GM18867 (cell line): ENCODE results near the gene FBXL7.

ENCODE experiments used
- ATAC-seq: cut with Tn5 transposase; IDR thresholded peaks from one replicate; pipeline ENCODE4 v1.9.1; 2021; ENCODE audit warnings: mild to moderate bottlenecking, moderate library complexity; ENCODE audit not compliant: unreplicated experiment

Gene FBXL7

GRCh38 chr5:15538516-15538915 is 38.5 kb downstream of the FBXL7 start:
- no peak for ATAC-seq

GRCh38 chr5:15539951-15540350 is 40.0 kb downstream of the FBXL7 start:
- ATAC-seq = no peak

GRCh38 chr5:15544039-15544438 is 44.1 kb downstream of the FBXL7 start:
- no peak for ATAC-seq

DNA sequence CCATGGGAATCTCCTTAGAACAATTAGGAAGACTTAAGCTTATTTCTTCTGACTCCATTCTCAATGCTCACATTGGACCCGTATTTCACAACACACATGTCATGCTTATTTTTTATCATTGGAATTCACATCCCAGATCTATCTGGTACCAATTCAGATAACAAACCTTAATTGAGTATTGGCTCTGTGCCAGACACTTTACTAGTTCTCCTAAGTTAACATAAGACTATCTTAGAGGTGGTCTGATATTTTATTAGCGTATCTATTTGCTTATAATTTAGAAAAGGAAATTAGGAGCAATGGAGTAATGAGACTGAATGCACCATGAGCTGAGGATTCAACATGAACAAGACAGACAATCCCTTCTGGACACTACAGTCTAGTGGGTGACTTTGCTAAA is 45.1 kb downstream of the FBXL7 start:
- no peak for ATAC-seq

DNA sequence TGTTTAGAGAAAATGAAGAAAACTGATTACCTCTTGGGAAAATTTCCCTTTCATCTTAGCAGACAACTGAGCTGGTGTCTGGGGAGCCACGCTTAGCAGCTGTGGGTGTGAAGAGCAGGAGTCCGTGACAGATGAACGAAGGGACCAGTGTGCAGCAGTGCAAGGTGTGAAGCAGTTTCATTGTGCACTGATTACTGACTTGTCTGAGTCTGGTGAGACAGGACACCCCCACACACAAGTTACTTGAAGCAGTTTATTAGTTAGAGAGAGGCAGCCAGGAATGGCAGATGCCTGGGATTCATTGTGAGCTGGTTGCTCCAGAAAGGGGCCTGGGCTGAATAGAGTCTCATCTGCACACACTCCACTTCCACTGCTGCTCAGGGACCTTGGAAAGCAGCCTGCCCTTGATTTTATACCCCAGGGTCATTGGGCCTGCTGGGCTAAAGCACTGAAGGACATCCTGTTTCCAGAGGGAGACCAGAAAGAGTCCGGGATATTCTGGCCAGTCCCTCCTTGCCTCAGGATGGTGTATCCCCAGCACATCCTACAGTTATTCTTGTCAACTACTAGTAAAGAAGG is 47.4 kb downstream of the FBXL7 start:
- no peak for ATAC-seq

DNA sequence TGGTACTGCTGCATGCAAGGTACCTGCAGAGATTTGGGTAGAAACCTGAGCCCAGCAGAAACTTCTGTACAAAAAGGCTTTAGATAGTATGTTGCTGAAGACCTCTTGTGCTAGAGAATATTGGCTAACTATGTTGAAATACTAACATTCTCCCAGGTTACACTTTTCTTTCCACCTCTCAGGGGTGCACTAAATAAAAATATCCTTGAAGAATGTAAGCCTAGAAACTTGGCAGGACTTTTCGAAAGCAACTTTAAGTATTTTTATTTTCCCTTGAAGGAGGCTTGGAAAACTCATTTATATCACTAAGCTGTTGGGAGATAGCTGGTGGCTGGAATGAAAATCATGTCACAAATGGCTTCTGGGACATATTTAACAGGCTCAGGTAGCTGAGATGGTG is 50.0 kb downstream of the FBXL7 start:
- ATAC-seq = no peak

DNA sequence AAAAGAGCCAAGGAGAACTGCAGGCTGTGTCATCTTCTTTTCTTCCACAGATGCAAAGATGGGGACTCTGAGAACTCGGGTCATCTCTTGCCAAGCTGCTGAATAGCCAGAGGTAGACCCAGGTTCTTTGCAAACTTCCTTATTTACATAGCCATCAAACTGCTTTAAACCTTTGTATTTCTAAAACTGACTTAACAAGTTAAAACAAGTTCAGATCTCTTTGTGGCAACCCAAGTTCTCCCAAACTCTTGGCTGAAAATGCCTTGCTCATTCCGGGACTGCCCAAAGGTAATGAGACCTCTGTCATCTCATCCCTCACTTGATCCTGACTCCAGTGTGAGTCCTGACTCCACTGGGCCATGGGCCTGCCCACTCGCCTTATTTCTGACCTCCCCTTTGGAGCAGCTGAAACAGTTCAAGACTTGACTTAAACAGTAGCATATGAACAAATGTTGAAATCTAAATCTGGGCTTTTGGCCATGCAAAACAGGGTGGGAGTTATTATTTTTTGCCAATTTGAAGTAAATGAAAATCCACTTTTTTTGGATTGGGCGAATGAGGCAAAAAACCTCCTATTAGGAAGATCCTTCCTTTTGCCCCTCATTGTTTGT is 50.6 kb downstream of the FBXL7 start:
- ATAC-seq = no peak

DNA sequence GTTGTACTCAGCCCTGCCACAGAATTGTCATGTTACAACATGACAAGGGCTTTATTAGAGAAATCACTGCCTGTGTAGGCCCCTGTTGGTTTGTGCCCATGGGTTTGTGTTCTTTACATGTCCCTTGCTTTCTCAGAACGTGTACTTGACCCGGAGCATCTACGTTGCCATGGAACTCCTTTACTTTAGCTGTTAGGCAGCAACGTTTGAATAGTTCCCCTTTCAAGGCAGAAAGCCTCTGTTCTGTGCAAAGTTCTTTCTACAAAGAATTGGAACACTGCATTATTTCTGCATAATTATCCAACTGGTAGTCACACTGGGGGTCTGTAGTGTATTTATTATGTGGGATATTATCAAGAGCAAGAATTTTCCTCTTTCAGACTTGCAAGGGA is 51.1 kb downstream of the FBXL7 start:
- ATAC-seq = no peak

DNA sequence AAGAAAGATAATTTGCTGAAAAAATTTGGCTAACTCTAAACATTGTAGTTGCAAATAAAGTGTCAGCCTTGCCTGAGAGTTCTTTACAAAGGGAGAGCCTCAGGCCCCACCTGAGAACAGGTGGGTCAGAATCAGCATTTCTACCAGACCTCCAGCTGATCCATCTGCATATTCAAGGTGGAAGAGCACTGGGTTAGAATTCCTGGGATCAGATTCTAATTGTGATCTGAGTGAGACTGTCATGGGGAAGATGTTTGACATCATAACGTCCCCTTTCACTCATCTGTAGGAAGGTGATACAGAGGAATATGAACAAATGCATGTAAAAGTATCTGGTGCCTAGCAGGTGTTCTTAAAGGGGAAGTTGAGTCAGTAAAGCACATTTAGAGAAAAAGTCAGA is 54.6 kb downstream of the FBXL7 start:
- no peak for ATAC-seq

- no peak for ATAC-seq
Observed at GRCh38 chr5:15555176-15555575, 55.2 kb downstream of the FBXL7 start.

- no peak for ATAC-seq
Observed at GRCh38 chr5:15558240-15558639, 58.3 kb downstream of the FBXL7 start.

DNA sequence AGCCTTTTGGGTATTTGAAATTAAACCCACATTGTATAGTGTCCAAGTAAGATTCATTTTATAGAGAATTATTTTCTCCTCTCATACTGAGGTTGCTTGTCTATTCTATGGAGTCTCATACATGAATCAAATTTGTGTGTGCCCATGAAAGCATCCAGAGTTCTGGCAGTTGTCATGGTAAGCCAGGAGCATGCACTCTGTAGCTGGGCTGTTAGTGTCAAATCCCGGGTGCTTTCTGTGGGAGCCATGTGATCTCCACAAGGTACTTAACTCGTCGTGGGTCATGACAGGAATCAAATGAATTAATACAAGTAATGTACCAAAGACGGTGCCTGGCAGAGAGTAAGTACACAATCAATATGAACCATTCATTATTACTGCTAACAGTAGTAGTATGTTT is 58.7 kb downstream of the FBXL7 start:
- ATAC-seq = no peak

DNA sequence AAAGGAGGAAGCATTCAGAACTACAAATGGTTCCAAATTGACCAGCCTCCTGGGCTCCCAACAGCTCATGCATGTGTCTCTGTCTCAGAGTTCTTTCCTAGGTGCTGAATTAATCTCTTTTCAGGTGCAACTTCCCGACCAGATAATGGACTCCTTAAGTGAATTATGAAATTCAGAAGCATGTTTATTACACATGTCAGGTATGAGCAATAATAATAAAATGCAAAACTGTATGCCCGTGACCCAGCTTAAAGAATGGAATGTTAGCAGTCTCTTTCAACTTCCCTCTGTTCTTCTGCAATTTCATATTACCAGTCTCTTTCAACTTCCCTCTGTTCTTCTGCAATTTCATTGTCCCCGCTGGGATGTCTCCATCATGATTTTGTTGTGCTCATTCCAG is 60.4 kb downstream of the FBXL7 start:
- no peak for ATAC-seq

DNA sequence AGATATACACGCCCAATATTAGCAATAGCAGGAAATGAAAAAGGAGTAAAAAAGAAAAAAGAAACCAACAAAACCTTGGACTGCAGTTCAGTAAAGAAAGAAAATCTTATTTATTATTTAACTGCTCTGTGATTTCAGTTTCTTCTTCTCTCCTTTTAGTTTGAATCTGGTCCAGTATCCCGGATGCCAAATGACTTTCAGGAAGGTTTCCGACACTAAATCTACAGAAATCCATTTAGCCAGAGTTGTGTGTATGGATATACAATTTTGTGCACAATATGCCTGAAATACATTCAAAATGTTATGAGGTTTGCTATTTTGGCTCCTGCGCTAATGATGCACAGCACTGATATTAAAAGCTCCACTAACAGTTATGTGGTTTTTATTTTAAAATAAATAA is 64.5 kb downstream of the FBXL7 start:
- ATAC-seq = no peak

DNA sequence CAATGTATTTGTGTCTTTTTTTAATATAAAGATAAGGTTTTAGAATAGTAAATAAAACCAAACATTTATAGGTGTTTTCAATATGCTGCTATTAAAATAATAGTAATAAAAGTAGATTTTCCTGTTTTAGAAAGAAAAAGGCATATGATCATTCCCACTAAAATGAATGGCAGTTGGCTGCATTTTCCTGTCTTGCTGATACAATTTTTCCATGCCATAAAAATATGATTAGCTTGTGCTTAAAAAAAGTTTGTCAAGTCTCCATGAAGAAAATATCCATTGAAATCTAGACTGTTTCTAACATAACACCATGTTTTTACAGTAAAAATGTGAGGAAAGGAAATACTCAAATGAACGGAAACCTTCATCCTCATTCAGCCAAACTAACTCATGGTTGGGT is 65.0 kb downstream of the FBXL7 start:
- ATAC-seq = no peak

DNA sequence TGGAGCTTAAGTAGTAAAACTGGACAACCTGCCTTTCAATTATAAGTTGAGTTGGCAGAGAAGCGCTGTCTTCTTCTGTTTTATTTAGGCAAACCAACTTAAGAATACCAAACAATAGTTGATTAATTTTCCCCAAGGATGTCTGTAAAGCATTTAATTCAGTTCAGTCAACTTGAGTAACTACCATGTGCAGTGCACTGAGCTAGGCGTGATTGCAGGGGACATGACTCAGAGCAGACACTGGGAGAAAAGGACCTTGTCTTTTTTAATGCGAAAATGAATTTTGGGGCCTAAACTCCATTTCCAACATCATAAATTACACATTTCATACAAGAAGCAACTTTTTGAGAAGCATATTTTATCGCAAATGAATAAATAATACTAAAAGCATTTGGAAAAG is 66.3 kb downstream of the FBXL7 start:
- no peak for ATAC-seq

GRCh38 chr5:15566789-15567188 is 66.8 kb downstream of the FBXL7 start:
- no peak for ATAC-seq

- no peak for ATAC-seq
Observed at GRCh38 chr5:15570491-15570890, 70.5 kb downstream of the FBXL7 start.

DNA sequence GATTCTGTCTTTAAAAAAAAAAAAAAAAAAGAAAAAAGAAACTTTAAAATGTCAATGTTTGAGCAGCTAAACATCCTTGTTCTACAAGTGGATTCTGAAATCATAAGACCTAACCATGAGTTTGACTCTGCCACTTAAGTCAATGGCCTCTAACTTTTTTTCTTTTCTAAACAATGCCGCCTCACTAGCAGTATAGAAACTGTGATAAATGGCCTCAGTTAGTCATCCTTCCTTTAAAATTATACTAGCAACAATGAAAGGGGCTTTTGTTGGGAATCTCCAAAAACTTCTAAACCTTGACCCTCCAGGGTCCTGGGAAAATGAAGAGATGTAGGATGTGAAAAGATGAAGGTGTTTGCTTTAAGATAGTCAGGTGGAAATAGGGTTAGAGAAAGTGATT is 71.1 kb downstream of the FBXL7 start:
- ATAC-seq = no peak

GRCh38 chr5:15571618-15572017 is 71.6 kb downstream of the FBXL7 start:
- no peak for ATAC-seq

DNA sequence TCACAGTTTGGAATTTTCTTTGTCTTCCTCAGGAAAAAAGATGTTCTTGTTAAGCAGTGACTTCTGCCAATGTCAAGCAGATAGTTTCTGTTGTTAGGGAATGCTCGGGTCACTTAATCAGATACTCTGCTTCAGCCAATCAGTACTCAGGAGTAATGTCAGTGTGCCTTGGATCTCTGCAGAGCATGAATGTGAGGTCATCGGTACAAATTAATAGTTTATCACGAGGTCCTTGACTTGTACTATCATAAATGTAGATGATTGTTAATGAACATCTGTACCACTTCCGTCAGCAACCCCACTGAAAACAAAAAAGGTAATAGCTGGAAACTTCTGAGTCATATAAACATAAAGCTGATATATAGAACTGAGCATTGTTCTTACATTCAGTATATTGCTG is 73.6 kb downstream of the FBXL7 start:
- no peak for ATAC-seq

- ATAC-seq = no peak
Observed at GRCh38 chr5:15574128-15574527, 74.1 kb downstream of the FBXL7 start.

DNA sequence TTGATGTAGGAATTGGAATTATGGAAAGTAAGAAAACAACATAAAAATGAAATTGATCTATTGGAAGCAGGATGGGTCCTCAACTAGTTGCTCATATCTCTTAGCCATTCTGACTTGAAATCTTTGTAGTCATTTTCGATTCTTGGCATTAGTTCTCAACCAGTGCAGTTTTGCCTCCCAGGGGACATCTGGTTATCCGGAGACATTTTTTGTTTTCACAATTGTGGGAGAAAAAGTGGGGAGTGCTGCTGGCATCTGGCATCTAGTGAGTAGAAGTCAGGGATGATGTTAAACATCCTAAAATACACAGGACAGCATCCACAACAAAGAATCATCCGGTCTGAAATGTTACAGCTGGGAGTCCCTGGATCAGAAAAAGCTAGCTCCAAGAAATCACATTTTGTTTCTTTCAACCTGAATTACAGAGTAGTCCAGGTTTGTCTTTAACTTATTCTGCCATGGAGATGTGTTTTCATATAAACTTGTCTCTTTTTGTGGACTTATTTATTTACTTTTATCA is 74.9 kb downstream of the FBXL7 start:
- no peak for ATAC-seq
